GM19328 (cell line): ENCODE data around the gene TRIO.
"Not testable (repeated sequence)": the region's sequence is repeated elsewhere in the genome, so short reads cannot be mapped to it uniquely, and the experiment has no call there.

Source experiments
- ATAC-seq: cut with Tn5 transposase; IDR thresholded peaks from one replicate; pipeline ENCODE4 v1.9.1; 2021; ENCODE audit warnings: mild to moderate bottlenecking, moderate library complexity; ENCODE audit not compliant: unreplicated experiment

The TRIO gene

GRCh38 chr5:14369780-14370179, 226.6 kb downstream of the TRIO start:
- ATAC-seq = no peak

- ATAC-seq = no peak
These were observed 227.2 kb downstream of the TRIO start for GRCh38 chr5:14370386-14370785.

DNA sequence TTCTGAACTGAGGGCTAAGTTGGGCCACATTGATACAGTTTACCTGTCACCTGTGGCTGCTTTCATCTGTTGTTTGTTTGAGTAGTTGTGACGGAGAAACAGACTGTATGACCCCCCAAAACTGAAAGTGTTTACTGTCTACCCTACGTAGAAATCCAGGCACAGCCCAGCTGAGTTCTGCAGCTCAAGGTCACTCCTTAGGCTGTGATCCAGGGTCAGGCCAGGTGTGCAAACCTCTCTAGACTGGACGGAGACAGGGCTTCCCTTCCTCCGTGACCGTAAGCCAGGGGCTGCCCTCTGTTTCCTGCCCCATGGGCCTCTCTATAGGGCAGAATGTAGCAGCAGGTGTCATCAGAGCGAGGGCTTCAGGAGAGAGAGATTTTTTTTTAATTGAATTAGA, 230.5 kb downstream of the TRIO start:
- ATAC-seq = no peak

DNA sequence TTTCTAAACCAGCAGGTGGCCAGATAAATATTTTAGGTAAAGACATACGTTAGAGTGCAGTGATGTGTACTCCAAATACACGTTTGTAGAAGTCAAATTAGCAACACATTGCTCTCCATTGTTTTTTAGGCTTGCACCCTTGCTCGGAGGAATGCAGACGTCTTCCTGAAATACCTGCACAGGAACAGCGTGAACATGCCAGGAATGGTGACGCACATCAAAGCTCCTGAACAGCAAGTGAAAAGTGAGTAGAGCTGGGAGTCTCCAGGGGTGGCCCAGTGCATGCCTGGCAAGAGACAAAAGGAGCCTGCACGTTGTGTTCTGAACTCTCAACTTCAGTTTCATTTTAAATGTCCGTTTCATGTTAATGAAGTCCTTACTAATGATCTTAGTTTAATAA, 231.0 kb downstream of the TRIO start:
- ATAC-seq = no peak

- no peak for ATAC-seq
These were observed 233.6 kb downstream of the TRIO start for GRCh38 chr5:14376789-14377188.

DNA sequence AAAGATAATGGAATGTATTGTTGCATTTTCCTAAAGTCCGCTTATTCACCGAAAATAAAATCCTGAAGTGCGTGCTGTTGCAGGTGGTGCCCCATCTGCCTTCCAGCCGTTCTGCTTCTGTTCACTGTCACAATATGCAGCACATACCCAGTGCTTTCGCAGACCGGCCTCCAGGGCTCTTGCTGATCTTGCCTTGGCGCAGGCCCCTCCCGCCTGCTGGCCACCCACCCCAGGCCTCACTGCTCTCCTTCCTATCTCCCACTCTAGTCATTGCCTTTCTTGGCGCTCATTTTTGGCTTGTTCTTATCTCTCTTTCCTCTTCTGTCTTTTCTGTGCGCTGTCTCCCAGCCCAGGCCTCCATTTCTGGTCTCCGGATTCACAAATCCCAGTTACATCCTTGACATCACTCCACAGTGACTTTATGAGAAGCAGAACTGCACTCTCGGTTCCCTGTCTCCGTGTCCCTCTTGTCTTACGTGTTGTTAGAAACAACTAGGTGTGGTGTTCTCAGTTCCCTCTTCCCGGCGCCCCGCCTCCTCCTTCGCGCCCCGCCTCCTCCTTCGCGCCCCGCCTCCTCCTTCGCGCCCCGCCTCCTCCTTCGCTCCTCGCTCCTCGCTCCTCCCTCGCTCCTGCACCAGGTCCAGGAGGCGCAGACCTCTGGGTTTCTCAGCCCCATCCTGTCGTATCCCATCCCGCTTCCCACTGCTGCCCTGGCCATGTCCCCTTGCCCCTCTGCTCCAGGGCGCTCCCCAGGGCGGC, 236.8 kb downstream of the TRIO start:
- ATAC-seq = no peak

- no peak for ATAC-seq
These were observed 237.6 kb downstream of the TRIO start for GRCh38 chr5:14380712-14381111.

DNA sequence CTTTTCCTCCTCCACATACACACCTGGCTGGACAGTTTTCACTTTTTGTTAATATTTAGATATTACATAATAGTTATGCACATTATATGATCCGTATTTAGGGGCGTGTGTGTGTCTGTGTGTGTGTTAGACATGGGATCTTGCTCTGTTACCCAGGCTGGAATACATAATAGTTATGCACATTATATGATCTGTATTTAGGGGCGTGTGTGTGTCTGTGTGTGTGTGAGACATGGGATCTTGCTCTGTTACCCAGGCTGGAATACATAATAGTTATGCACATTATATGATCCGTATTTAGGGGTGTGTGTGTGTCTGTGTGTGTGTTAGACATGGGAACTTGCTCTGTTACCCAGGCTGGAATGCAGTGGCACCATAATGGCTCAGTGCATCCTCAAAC, 239.5 kb downstream of the TRIO start:
- no peak for ATAC-seq

- ATAC-seq = no peak
These were observed 240.8 kb downstream of the TRIO start for GRCh38 chr5:14383923-14384322.

GRCh38 chr5:14385019-14385418, 241.9 kb downstream of the TRIO start:
- ATAC-seq = no peak

GRCh38 chr5:14386884-14387624, 243.9 kb downstream of the TRIO start:
- ATAC-seq = no peak

DNA sequence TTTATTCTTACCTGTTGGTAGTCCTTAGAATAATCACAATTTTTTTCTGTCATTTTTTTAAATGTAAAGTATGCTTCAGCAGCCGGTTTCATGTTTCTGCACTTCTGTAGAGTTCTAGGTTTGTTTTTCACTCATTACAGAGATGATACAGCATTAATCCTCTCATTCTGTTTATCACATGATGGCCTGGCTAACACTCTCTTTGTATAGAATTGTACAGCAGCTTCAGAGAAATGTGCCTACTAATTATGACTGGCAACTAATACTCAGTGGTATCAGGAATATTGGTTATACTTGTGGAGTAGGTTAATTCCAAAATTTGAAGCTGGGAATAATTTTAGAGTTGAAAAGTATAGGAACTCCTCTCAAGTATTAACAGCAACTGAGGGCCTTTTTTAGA, 245.6 kb downstream of the TRIO start:
- ATAC-seq = no peak

- not testable (repeated sequence) for ATAC-seq
These were observed 249.4 kb downstream of the TRIO start for GRCh38 chr5:14392552-14392951.

DNA sequence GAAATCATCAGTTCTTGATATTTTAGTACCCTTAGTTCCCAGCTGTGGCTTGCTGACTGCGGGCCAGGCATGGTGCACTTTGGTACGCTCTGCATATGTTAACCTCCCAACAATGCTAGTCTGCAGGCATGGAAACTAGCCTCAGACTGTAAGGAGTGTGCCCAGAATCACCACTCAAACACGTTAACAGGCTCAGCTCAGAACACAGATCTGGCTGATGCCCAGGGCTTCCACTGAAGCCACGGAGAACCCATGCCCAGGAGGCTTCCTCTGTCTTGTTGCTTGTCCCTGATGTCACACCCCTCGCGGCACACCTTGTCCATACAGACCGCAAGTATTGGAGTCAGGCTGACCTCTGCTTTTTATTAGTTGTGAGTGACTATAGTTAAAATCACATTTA, 251.2 kb downstream of the TRIO start:
- no peak for ATAC-seq

DNA sequence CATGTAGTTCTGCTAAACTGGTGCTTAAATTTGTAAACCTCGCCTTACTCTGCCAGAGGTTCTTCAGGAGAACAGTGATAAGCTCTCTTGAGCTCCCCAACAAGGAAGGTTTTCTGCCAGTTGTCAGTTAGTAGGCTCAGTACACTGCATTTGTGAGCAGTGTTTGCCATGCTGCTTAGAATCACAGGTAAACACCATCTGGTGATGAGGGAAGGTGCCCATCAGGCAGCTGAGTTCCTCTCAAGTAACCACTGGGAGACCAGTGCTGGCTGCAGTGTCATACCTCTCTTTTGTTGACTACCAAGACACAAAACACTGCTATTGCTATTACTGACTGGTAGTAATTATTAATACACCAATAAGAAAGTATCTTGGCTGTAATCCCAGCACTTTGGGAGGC, 252.3 kb downstream of the TRIO start:
- no peak for ATAC-seq

DNA sequence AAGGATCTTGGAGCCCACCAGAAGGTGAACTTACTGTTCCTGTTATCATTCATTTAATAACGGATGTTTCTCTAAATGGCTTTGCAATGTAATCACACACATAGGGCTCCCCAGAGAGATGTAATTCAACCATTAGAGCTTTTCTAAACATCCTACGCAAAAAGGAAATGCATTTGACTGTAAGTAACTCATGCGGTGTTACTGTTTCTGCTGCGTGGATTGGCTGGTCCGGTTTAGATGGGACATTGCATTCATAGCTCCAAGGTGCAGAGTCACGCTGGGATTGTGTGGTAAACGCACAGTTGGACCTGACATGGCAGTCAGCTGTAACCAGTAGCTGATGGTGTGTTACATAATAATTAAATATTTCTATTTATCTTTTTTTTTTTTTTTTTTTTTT, 252.9 kb downstream of the TRIO start:
- no peak for ATAC-seq

DNA sequence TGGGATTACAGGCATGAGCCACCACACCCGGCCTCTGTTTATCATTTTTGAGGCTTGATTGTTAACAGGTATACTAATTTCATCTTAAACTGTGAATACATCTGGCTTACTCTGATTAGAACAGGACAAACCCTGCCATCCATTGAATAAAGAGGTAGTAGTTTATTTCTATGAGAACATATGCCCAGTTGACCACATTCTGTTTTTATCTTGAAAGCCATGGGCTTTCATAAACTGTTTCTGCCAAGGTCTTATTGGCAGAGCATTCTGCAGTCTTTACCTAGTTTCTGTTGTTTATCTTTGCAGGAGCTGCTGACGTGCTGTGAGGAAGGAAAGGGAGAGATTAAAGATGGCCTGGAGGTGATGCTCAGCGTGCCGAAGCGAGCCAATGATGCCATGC, 253.6 kb downstream of the TRIO start:
- no peak for ATAC-seq

DNA sequence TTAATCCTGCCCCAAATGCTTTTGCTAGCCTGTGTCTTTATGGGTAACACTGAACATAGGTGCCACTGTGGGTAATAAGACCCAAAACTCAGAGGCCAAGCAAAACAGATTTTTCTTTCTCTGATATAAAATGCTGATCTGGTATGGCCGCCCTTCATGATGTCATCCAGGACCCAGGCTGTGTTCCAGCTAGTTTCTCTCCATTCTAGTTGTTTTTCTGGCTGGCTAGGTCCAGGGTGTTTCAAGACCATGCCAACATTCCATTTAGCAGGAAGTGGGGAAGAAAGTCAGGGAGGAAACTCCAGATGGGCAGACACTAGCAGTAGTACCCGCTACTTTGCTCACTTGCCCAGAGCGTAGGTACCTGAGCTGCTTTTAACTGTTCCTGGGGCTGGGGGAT, 254.6 kb downstream of the TRIO start:
- ATAC-seq = no peak

DNA sequence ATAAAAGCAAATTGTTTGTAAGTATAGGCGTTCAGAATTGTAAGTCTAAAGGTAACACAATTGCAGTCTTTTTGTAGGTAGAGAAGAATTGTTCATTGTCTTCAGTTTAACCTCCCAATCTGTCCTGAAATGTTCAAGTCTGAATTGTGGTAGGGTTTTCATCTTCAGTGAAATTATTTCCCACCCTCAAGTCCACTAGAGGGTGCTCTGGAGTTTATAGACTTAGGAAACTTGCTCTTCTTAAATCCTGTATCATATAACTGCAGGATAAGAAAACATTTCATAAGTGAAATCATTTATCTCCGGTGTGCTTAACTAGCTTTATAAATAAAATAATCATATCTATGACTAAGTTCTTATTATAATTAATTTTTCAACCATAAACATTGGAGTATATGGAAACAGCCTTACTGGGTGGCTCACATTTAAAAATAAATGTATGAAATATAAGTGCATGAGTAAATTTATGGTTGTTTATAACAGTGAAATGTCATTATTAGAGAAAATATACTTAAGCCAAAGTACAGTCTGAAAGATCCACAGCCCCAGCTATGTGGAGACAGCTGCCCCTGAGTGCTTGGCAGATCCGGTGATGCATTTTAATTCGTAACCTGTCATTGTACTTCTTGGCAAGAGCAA, 256.0 kb downstream of the TRIO start:
- ATAC-seq = no peak

- ATAC-seq = no peak
These were observed 256.9 kb downstream of the TRIO start for GRCh38 chr5:14400085-14400484.

DNA sequence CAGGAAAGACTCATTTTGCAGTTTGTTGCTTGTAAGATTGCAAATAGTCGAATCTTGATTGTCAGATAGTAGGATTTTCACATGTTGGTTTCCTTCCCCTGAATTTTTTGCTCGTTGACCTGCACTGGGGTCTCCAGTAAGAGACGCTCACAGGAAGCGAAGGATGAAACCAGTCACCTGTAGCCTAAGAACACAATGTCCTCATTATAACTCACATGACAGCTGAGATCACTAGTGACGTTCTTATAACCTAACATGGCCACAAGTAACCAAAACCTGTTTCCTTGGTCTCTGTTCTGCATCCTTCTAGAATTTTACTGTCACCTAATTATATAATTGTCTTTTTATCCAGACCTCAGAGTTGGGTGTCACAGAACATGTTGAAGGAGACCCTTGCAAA, 257.5 kb downstream of the TRIO start:
- ATAC-seq = no peak

- ATAC-seq = no peak
These were observed 258.5 kb downstream of the TRIO start for GRCh38 chr5:14401639-14402038.
